MG63 (cell line): ENCODE data around the gene UNCX. TPM values are rescaled to one million over a fixed set of nuclear protein-coding genes. Genes with fewer than 3 reads are reported as not detected.

Source experiments
- DNase-seq: peaks from one replicate; pipeline ENCODE4 v3.0.0-alpha.2; 2020
- H3K27me3 ChIP-seq: fragments of 250-450 bp; sonication (Bioruptor Pico); 2 replicates; pipeline ENCODE4 v1.5.1; 2020; ENCODE audit warnings: mild to moderate bottlenecking, moderate library complexity
- H3K36me3 ChIP-seq: fragments of 250-450 bp; sonication (Bioruptor Pico); 2 replicates; pipeline ENCODE4 v1.5.1; 2020; ENCODE audit warnings: mild to moderate bottlenecking, moderate library complexity
- H3K4me3 ChIP-seq: fragments of 250-450 bp; sonication (Bioruptor Pico); 2 replicates; pipeline ENCODE4 v1.5.1; 2020; ENCODE audit warnings: mild to moderate bottlenecking, moderate library complexity
- H3K9me3 ChIP-seq: fragments of 250-450 bp; sonication (Bioruptor Pico); 2 replicates; pipeline ENCODE4 v1.5.1; 2020; ENCODE audit warnings: mild to moderate bottlenecking, moderate library complexity
- total RNA-seq: library from RNA; depleted of rRNA; stranded (reverse); fragments of >200 nt; shearing (Covaris generic); gene quantifications from 2 replicates; pipeline ENCODE4 v1.2.3, GENCODE V29; 2014; ENCODE audit warnings: low replicate concordance

The UNCX gene
- total RNA-seq, 1 experiment from 2014 or later, result not detected

- H3K9me3 ChIP-seq, result no peaks in the 10 kb centered on the region
- no peaks in the 10 kb centered on the region for H3K36me3 ChIP-seq
- H3K27me3 ChIP-seq, result peaks cover 69% of the 10 kb centered on the region
- H3K4me3 ChIP-seq, result no peak overlapping the region
- no peak for DNase-seq
Measured at GRCh38 chr7:1236831-1237701, 4.4 kb downstream of the UNCX start.

GRCh38 chr7:1237704-1238255 is 5.1 kb downstream of the UNCX start:
- peaks cover 72% of the 10 kb centered on the region for H3K27me3 ChIP-seq
- no peak for DNase-seq

GRCh38 chr7:1238450-1238882 is 5.8 kb downstream of the UNCX start:
- Histone ChIP-seq H3K36me3 (no peaks in the 10 kb centered on the region), H3K27me3 (peaks cover 75% of the 10 kb centered on the region), H3K4me3 (no peak overlapping the region), H3K9me3 (no peaks in the 10 kb centered on the region)
- DNase-seq, result no peak

More at GRCh38 chr7:1237704-1238255, 5.1 kb downstream of the UNCX start:
- no peaks in the 10 kb centered on the region for H3K9me3 ChIP-seq
- no peaks in the 10 kb centered on the region for H3K36me3 ChIP-seq
- H3K4me3 ChIP-seq, result no peak overlapping the region

GRCh38 chr7:1238931-1239802 is 6.5 kb downstream of the UNCX start:
- no peaks in the 10 kb centered on the region for H3K36me3 ChIP-seq
- no peak for DNase-seq
- H3K9me3 ChIP-seq, result no peaks in the 10 kb centered on the region
- peaks cover 68% of the 10 kb centered on the region for H3K27me3 ChIP-seq
- no peak overlapping the region for H3K4me3 ChIP-seq

GRCh38 chr7:1239803-1240516 is 7.3 kb downstream of the UNCX start:
- Histone ChIP-seq H3K27me3 (peaks cover 61% of the 10 kb centered on the region), H3K36me3 (no peaks in the 10 kb centered on the region)
- DNase-seq, result no peak

GRCh38 chr7:1240517-1241257 is 8.0 kb downstream of the UNCX start:
- Histone ChIP-seq H3K4me3 (no peak overlapping the region), H3K27me3 (peaks cover 54% of the 10 kb centered on the region), H3K9me3 (no peaks in the 10 kb centered on the region), H3K36me3 (no peaks in the 10 kb centered on the region)
- DNase-seq, result no peak

More at GRCh38 chr7:1239803-1240516, 7.3 kb downstream of the UNCX start:
- Histone ChIP-seq H3K9me3 (no peaks in the 10 kb centered on the region), H3K4me3 (no peak overlapping the region)

- Histone ChIP-seq H3K36me3 (no peaks in the 10 kb centered on the region), H3K9me3 (no peaks in the 10 kb centered on the region), H3K4me3 (no peak overlapping the region), H3K27me3 (peaks cover 53% of the 10 kb centered on the region)
- no peak for DNase-seq
Measured at GRCh38 chr7:1241258-1241602, 8.6 kb downstream of the UNCX start.

GRCh38 chr7:1241603-1242255 is 9.1 kb downstream of the UNCX start:
- no peak for DNase-seq
- Histone ChIP-seq H3K4me3 (no peak overlapping the region), H3K36me3 (no peaks in the 10 kb centered on the region), H3K27me3 (peaks cover 58% of the 10 kb centered on the region), H3K9me3 (no peaks in the 10 kb centered on the region)

GRCh38 chr7:1242256-1242605 is 9.6 kb downstream of the UNCX start:
- H3K9me3 ChIP-seq, result no peaks in the 10 kb centered on the region
- H3K4me3 ChIP-seq, result no peak overlapping the region
- H3K27me3 ChIP-seq, result peaks cover 56% of the 10 kb centered on the region
- no peaks in the 10 kb centered on the region for H3K36me3 ChIP-seq
- no peak for DNase-seq

- DNase-seq, result no peak
- no peak overlapping the region for H3K4me3 ChIP-seq
- no peaks in the 10 kb centered on the region for H3K9me3 ChIP-seq
- H3K27me3 ChIP-seq, result peaks cover 57% of the 10 kb centered on the region
- H3K36me3 ChIP-seq, result no peaks in the 10 kb centered on the region
Measured at GRCh38 chr7:1242606-1243289, 10.1 kb downstream of the UNCX start.

GRCh38 chr7:1243290-1243963 is 10.8 kb downstream of the UNCX start:
- Histone ChIP-seq H3K4me3 (no peak overlapping the region), H3K9me3 (no peaks in the 10 kb centered on the region), H3K27me3 (peaks cover 58% of the 10 kb centered on the region), H3K36me3 (no peaks in the 10 kb centered on the region)
- DNase-seq, result no peak

- no peak for DNase-seq
- Histone ChIP-seq H3K27me3 (peaks cover 56% of the 10 kb centered on the region), H3K9me3 (no peaks in the 10 kb centered on the region), H3K4me3 (no peak overlapping the region), H3K36me3 (no peaks in the 10 kb centered on the region)
Measured at GRCh38 chr7:1243964-1244416, 11.3 kb downstream of the UNCX start.

GRCh38 chr7:1244700-1245523 is 12.2 kb downstream of the UNCX start:
- no peaks in the 10 kb centered on the region for H3K9me3 ChIP-seq
- H3K36me3 ChIP-seq, result no peaks in the 10 kb centered on the region
- no peak for DNase-seq
- no peak overlapping the region for H3K4me3 ChIP-seq
- H3K27me3 ChIP-seq, result peaks cover 49% of the 10 kb centered on the region

GRCh38 chr7:1245524-1246050 is 12.9 kb downstream of the UNCX start:
- Histone ChIP-seq H3K4me3 (no peak overlapping the region), H3K36me3 (no peaks in the 10 kb centered on the region), H3K27me3 (peaks cover 44% of the 10 kb centered on the region), H3K9me3 (no peaks in the 10 kb centered on the region)
- DNase-seq, result no peak
